NCI-H2196 (cell line): ENCODE results near the gene SLC15A4.
"Not testable (repeated sequence)": the region's sequence is repeated elsewhere in the genome, so short reads cannot be mapped to it uniquely, and the experiment has no call there.

Experiments
- DNase-seq: peaks from one replicate; lab custom pipeline; 2025; ENCODE audit not compliant: unreplicated experiment; lab: John Stamatoyannopoulos, UW

SLC15A4 gene

GRCh38 chr12:128814411-128815261 lies 9.1 kb downstream of the SLC15A4 start:
- no peak for DNase-seq

- no peak for DNase-seq
Observed at GRCh38 chr12:128813883-128814282, 9.9 kb downstream of the SLC15A4 start.

- no peak for DNase-seq
Observed at GRCh38 chr12:128813392-128813791, 10.4 kb downstream of the SLC15A4 start.

GRCh38 chr12:128811806-128812205 lies 12.0 kb downstream of the SLC15A4 start:
- DNase-seq: no peak

- no peak for DNase-seq
Observed at GRCh38 chr12:128810182-128811127, 13.3 kb downstream of the SLC15A4 start.

- no peak for DNase-seq
Observed at GRCh38 chr12:128808651-128809050, 15.1 kb downstream of the SLC15A4 start.

- DNase-seq: no peak
Observed at GRCh38 chr12:128807161-128807724, 16.5 kb downstream of the SLC15A4 start.

GRCh38 chr12:128806573-128806972 lies 17.2 kb downstream of the SLC15A4 start:
- DNase-seq: no peak

- not testable (repeated sequence) for DNase-seq
Observed at GRCh38 chr12:128805406-128805805, 18.4 kb downstream of the SLC15A4 start.

- DNase-seq: no peak
Observed at GRCh38 chr12:128804762-128805161, 19.0 kb downstream of the SLC15A4 start.

GRCh38 chr12:128803788-128804187 lies 20.0 kb downstream of the SLC15A4 start:
- DNase-seq: no peak

- no peak for DNase-seq
Observed at GRCh38 chr12:128802756-128803155, 21.0 kb downstream of the SLC15A4 start.

GRCh38 chr12:128801879-128802391 lies 21.8 kb downstream of the SLC15A4 start:
- no peak for DNase-seq

- no peak for DNase-seq
Observed at GRCh38 chr12:128800606-128801005, 23.2 kb downstream of the SLC15A4 start.

- DNase-seq: no peak
Observed at GRCh38 chr12:128798571-128799341, 25.0 kb downstream of the SLC15A4 start.

GRCh38 chr12:128797119-128798118 lies 26.3 kb downstream of the SLC15A4 start:
- no peak for DNase-seq

- no peak for DNase-seq
Observed at GRCh38 chr12:128796439-128797118, 27.2 kb downstream of the SLC15A4 start.

GRCh38 chr12:128795530-128796361 lies 28.0 kb downstream of the SLC15A4 start:
- no peak for DNase-seq
